CD4-positive, alpha-beta T cell (primary cell): ENCODE measurements around the gene JAK2. TPM values are rescaled to one million over a fixed set of nuclear protein-coding genes. Genes with fewer than 3 reads are reported as not detected.

Source experiments
- ATAC-seq: fragments of 200-7000 bp; cut with Tn5 transposase; one replicate; pipeline ENCODE4 v1.10.0; 2022; ENCODE audit warnings: mild to moderate bottlenecking; ENCODE audit not compliant: poor library complexity
- CTCF ChIA-PET: fragments of 350-600 bp; sonication (Branson Sonifier 250); formaldehyde crosslinking; loops from one replicate; lab custom pipeline; 2021; ENCODE audit warnings: antibody characterized with exemption, inconsistent platforms; lab: Charles Lee
- POLR2A ChIA-PET: fragments of 350-600 bp; sonication (Branson Sonifier 250); formaldehyde crosslinking; loops from one replicate; lab custom pipeline; 2021; ENCODE audit warnings: antibody characterized with exemption, inconsistent platforms; lab: Charles Lee
- DNase-seq, 14 experiments: peaks; one replicate each; pipeline ENCODE4 v3.0.0-alpha.2; 2013 to 2020; ENCODE audit warnings: mixed read lengths in 2 of 14
- H3K27ac ChIP-seq, 2 donors: one replicate each; pipeline versions ENCODE4 v1.5.1 to v1.7.0; 2013; ENCODE audit warnings: low read length in 2 of 2, low read depth in 1 of 2, mild to moderate bottlenecking in 1 of 2
- H3K27me3 ChIP-seq, 2 experiments: 1 replicate in 1 of 2; 2 replicates in 1 of 2; pipeline versions ENCODE4 v1.6.1 to v1.7.0; 2013; ENCODE audit warnings: low read length in 2 of 2, control low read depth in 1 of 2, mild to moderate bottlenecking in 1 of 2, moderate library complexity in 1 of 2; ENCODE audit not compliant: insufficient read depth in 2 of 2, control insufficient read depth in 1 of 2
- H3K36me3 ChIP-seq: one replicate; pipeline ENCODE4 v1.6.1; 2013; ENCODE audit warnings: low read length, control low read depth; ENCODE audit not compliant: insufficient read depth
- H3K4me1 ChIP-seq: one replicate; pipeline ENCODE4 v1.6.1; 2013; ENCODE audit warnings: low read length, control low read depth; ENCODE audit not compliant: insufficient read depth
- H3K4me3 ChIP-seq: one replicate; pipeline ENCODE4 v1.5.1; 2013; ENCODE audit warnings: mild to moderate bottlenecking, low read length, moderate library complexity
- H3K9me3 ChIP-seq, 2 experiments: 1 replicate in 1 of 2; 2 replicates in 1 of 2; pipeline versions ENCODE4 v1.6.1 to v1.7.0; 2013; ENCODE audit warnings: low read length in 2 of 2, mild to moderate bottlenecking in 2 of 2, control low read depth in 1 of 2, moderate library complexity in 1 of 2; ENCODE audit not compliant: control insufficient read depth in 1 of 2, insufficient read depth in 1 of 2
- H3K27ac Mint-ChIP-seq: one replicate; pipeline ENCODE4 v1.8.0; 2020; ENCODE audit warnings: mixed read lengths
- H3K27me3 Mint-ChIP-seq: one replicate; pipeline ENCODE4 v1.8.0; 2021; ENCODE audit warnings: mixed read lengths
- H3K36me3 Mint-ChIP-seq: one replicate; pipeline ENCODE4 v1.8.0; 2021; ENCODE audit warnings: low read depth, mixed read lengths
- H3K4me1 Mint-ChIP-seq: one replicate; pipeline ENCODE4 v1.8.0; 2021; ENCODE audit warnings: low read depth, mixed read lengths
- H3K4me3 Mint-ChIP-seq: one replicate; pipeline ENCODE4 v1.8.0; 2020; ENCODE audit warnings: mild to moderate bottlenecking, mixed read lengths
- H3K9me3 Mint-ChIP-seq: one replicate; pipeline ENCODE4 v1.8.0; 2020; ENCODE audit warnings: mixed read lengths
- CTCF ChIP-seq: fragments of 200-600 bp; IDR thresholded peaks from one replicate; pipeline ENCODE4 v1.8.0; 2022; ENCODE audit warnings: antibody characterized with exemption, mild to moderate bottlenecking
- intact Hi-C, 2 experiments: fragments of 100-400 bp; cut with DNase I in 1 of 2; cut with micrococcal nuclease in 1 of 2; formaldehyde crosslinking; loops; one replicate each; pipeline versions ENCODE4 v1.15.1 to v1.9.0; 2023 to 2025; cut with DNase I, micrococcal nuclease
- total RNA-seq, 174 experiments: library from RNA in 2 of 174; stranded (reverse) in 2 of 174; gene quantifications; one replicate each; pipeline ENCODE4 v1.2.3 and lab custom pipeline; 2021 to 2026

Gene JAK2
- total RNA-seq, 2 experiments from 2014 or later: 7.2 to 7.5 TPM

- H3K27me3 Mint-ChIP-seq: no peaks in the 10 kb centered on the region
- no peak overlapping the region for H3K27ac Mint-ChIP-seq
- TF ChIP-seq CTCF: no peak
- H3K4me3 ChIP-seq: no peak overlapping the region
- no peaks in the 10 kb centered on the region for H3K27me3 ChIP-seq
- H3K4me3 Mint-ChIP-seq: no peak overlapping the region
- no peak overlapping the region for H3K27ac ChIP-seq
- H3K4me1 Mint-ChIP-seq: no peaks in the 10 kb centered on the region
- ATAC-seq (no peak), DNase-seq (no peak)
- H3K9me3 ChIP-seq: peaks cover 0 to 17% of the 10 kb centered on the region in 2 experiments
- H3K36me3 ChIP-seq: peaks cover 12% of the 10 kb centered on the region
- peaks cover 72% of the 10 kb centered on the region for H3K36me3 Mint-ChIP-seq
- H3K9me3 Mint-ChIP-seq: peaks cover 20% of the 10 kb centered on the region
- CTCF ChIA-PET: interaction anchor here (0.7 kb wide), 1 partner anchor 1649 kb away, joined by 3 read pairs; no protein-coding TSS in a partner anchor
- POLR2A ChIA-PET: no interaction called here
- no peaks in the 10 kb centered on the region for H3K4me1 ChIP-seq
- intact Hi-C loops: no loop called here
These were observed 159.1 kb downstream of the JAK2 start for GRCh38 chr9:5144217-5144616.

GRCh38 chr9:5146241-5146640, 161.2 kb downstream of the JAK2 start:
- no peaks in the 10 kb centered on the region for H3K27me3 Mint-ChIP-seq
- ATAC-seq: no peak
- TF ChIP-seq CTCF: no peak
- CTCF ChIA-PET: no interaction called here
- POLR2A ChIA-PET: no interaction called here
- Histone ChIP-seq H3K4me3 (no peak overlapping the region), H3K9me3 (peaks cover 0 to 17% of the 10 kb centered on the region in 2 experiments), H3K27ac (no peak overlapping the region), H3K27me3 (no peaks in the 10 kb centered on the region), H3K36me3 (peaks cover 12% of the 10 kb centered on the region), H3K4me1 (no peaks in the 10 kb centered on the region)
- H3K9me3 Mint-ChIP-seq: peaks cover 29% of the 10 kb centered on the region
- intact Hi-C loops: no loop called here
- peaks cover 71% of the 10 kb centered on the region for H3K36me3 Mint-ChIP-seq
- DNase-seq: no peak
- no peaks in the 10 kb centered on the region for H3K4me1 Mint-ChIP-seq
- no peak overlapping the region for H3K27ac Mint-ChIP-seq
- no peak overlapping the region for H3K4me3 Mint-ChIP-seq

Other genes starting within 250 kb of the JAK2 start
- 10 to 100 TPM; 19.9 to 20.9 TPM for gene AK3, start 244.1 kb upstream of the JAK2 start, total RNA-seq
- gene RCL1, start 192.3 kb upstream of the JAK2 start, total RNA-seq: 10 to 100 TPM; 33.8 to 35.5 TPM
- not detected for gene INSL6, start 200.4 kb downstream of the JAK2 start, total RNA-seq
- not detected for gene INSL4, start 246.1 kb downstream of the JAK2 start, total RNA-seq